Ishikawa (cell line): ENCODE data around the gene EFHD1.

Experiments
- CEBPB ChIP-seq: IDR thresholded peaks from 2 replicates; pipeline ENCODE4 v1.6.1; 2012
- CREB1 ChIP-seq: IDR thresholded peaks from 2 replicates; pipeline ENCODE4 v1.6.1; 2012; ENCODE audit warnings: low read depth
- EGR1 ChIP-seq: IDR thresholded peaks from 2 replicates; pipeline ENCODE4 v1.6.1; 2012
- EP300 ChIP-seq: IDR thresholded peaks from 2 replicates; pipeline ENCODE4 v1.6.1; 2012; ENCODE audit warnings: borderline replicate concordance
- FOXM1 ChIP-seq: IDR thresholded peaks from 2 replicates; pipeline ENCODE4 v1.6.1; 2012; ENCODE audit warnings: low read depth, borderline replicate concordance
- MAX ChIP-seq: IDR thresholded peaks from 2 replicates; pipeline ENCODE4 v1.6.1; 2012
- NFIC ChIP-seq: IDR thresholded peaks from 2 replicates; pipeline ENCODE4 v1.6.1; 2012
- RAD21 ChIP-seq: IDR thresholded peaks from 2 replicates; pipeline ENCODE4 v1.6.1; 2012; ENCODE audit warnings: low read depth
- REST ChIP-seq: IDR thresholded peaks from 2 replicates; pipeline ENCODE4 v1.6.1; 2012; ENCODE audit warnings: low read depth, mild to moderate bottlenecking
- TAF1 ChIP-seq: IDR thresholded peaks from 2 replicates; pipeline ENCODE4 v1.6.1; 2012; ENCODE audit warnings: low read depth, mild to moderate bottlenecking
- TCF12 ChIP-seq: IDR thresholded peaks from 2 replicates; pipeline ENCODE4 v1.6.1; 2012; ENCODE audit warnings: low read depth
- TEAD4 ChIP-seq: IDR thresholded peaks from 2 replicates; pipeline ENCODE4 v1.6.1; 2012
- USF1 ChIP-seq: IDR thresholded peaks from 2 replicates; pipeline ENCODE4 v1.6.1; 2012
- YY1 ChIP-seq: IDR thresholded peaks from 2 replicates; pipeline ENCODE4 v1.6.1; 2012; ENCODE audit warnings: low read depth
- ZBTB7A ChIP-seq: IDR thresholded peaks from 2 replicates; pipeline ENCODE4 v1.6.1; 2012; ENCODE audit warnings: low read depth

EFHD1 gene

GRCh38 chr2:232680006-232680405 is 46.6 kb downstream of the EFHD1 start:
- TF ChIP-seq TAF1 (no peak), CEBPB (no peak), EP300 (no peak), NFIC (no peak), TCF12 (no peak), YY1 (no peak), USF1 (no peak), FOXM1 (no peak), REST (no peak)

- TF ChIP-seq REST (no peak), FOXM1 (no peak), EGR1 (no peak), MAX (no peak), EP300 (no peak), TEAD4 (no peak), ZBTB7A (no peak), CEBPB (no peak), TCF12 (no peak), TAF1 (no peak), RAD21 (no peak), USF1 (no peak), YY1 (no peak), NFIC (no peak), CREB1 (no peak)
Observed at GRCh38 chr2:232681527-232681926, 48.1 kb downstream of the EFHD1 start.

GRCh38 chr2:232683368-232683767 is 50.0 kb downstream of the EFHD1 start:
- TF ChIP-seq MAX (no peak), TAF1 (no peak)

GRCh38 chr2:232687382-232688160 is 54.2 kb downstream of the EFHD1 start:
- TF ChIP-seq RAD21, result no peak
- TF ChIP-seq EP300, result no peak
- no peak for TF ChIP-seq REST
- no peak for TF ChIP-seq CREB1
- no peak for TF ChIP-seq YY1
- TF ChIP-seq USF1, result no peak
- TF ChIP-seq TCF12, result no peak
- TF ChIP-seq CEBPB, result no peak

GRCh38 chr2:232688201-232688600 is 54.8 kb downstream of the EFHD1 start:
- TF ChIP-seq MAX (no peak), TAF1 (no peak), FOXM1 (no peak), TEAD4 (no peak), CEBPB (no peak), EGR1 (no peak), EP300 (no peak), NFIC (no peak), USF1 (no peak), ZBTB7A (no peak), TCF12 (no peak), CREB1 (no peak), RAD21 (no peak), YY1 (no peak), REST (no peak)
